ENCODE measurements around the gene UCN.
"Not testable (repeated sequence)": the region's sequence is repeated elsewhere in the genome, so short reads cannot be mapped to it uniquely, and the experiment has no call there.

UCN gene

GRCh38 chr2:27314709-27315108, 6.5 kb upstream of the UCN start:
- DNase-seq = no peak

GRCh38 chr2:27313882-27314645, 5.8 kb upstream of the UCN start:
- DNase-seq = no peak

- DNase-seq = no peak
Observed at GRCh38 chr2:27312152-27312551, 3.9 kb upstream of the UCN start.

GRCh38 chr2:27309651-27310050, 1.4 kb upstream of the UCN start:
- no peak for DNase-seq

- DNase-seq = no peak
Observed at GRCh38 chr2:27307545-27308358, 493 bp downstream of the UCN start.

- no peak for DNase-seq
Observed at GRCh38 chr2:27307287-27307544, 1.0 kb downstream of the UCN start.

- peak; percentile 11 for DNase-seq
Observed at GRCh38 chr2:27306573-27307286, 1.5 kb downstream of the UCN start.

GRCh38 chr2:27306136-27306535, 2.1 kb downstream of the UCN start:
- no peak for DNase-seq

- DNase-seq = no peak
Observed at GRCh38 chr2:27305516-27305915, 2.7 kb downstream of the UCN start.

- no peak for DNase-seq
Observed at GRCh38 chr2:27304488-27305240, 3.6 kb downstream of the UCN start.

GRCh38 chr2:27303093-27304025, 4.9 kb downstream of the UCN start:
- peak; percentile 35 for DNase-seq

- DNase-seq = not testable (repeated sequence)
Observed at GRCh38 chr2:27300606-27301005, 7.6 kb downstream of the UCN start.

- no peak for DNase-seq
Observed at GRCh38 chr2:27298391-27299080, 9.7 kb downstream of the UCN start.

- DNase-seq = no peak
Observed at GRCh38 chr2:27297195-27297594, 11.1 kb downstream of the UCN start.

GRCh38 chr2:27296481-27296880, 11.8 kb downstream of the UCN start:
- no peak for DNase-seq

- DNase-seq = no peak
Observed at GRCh38 chr2:27294928-27295327, 13.3 kb downstream of the UCN start.

GRCh38 chr2:27291865-27292264, 16.4 kb downstream of the UCN start:
- no peak for DNase-seq

- DNase-seq = no peak
Observed at GRCh38 chr2:27290549-27290948, 17.7 kb downstream of the UCN start.

GRCh38 chr2:27288610-27289009, 19.6 kb downstream of the UCN start:
- no peak for DNase-seq

- no peak for DNase-seq
Observed at GRCh38 chr2:27285481-27285880, 22.8 kb downstream of the UCN start.

- DNase-seq = no peak
Observed at GRCh38 chr2:27284996-27285395, 23.2 kb downstream of the UCN start.

Measured in effector CD4-positive, alpha-beta T cell (primary cell).